ENCODE data around the gene HELZ.
"Not testable (repeated sequence)": the region's sequence is repeated elsewhere in the genome, so short reads cannot be mapped to it uniquely, and the experiment has no call there.

Gene HELZ

GRCh38 chr17:67044016-67044772, 200.8 kb downstream of the HELZ start, which contains the start of gene CACNG1:
Gene CACNG1, plus strand, starts transcription at chr17:67044554. Its CDS starts 107 bp downstream, at chr17:67044661.
- DNase-seq: no peak

- DNase-seq: no peak
Measured at GRCh38 chr17:67043283-67043682, 201.7 kb downstream of the HELZ start.

DNA sequence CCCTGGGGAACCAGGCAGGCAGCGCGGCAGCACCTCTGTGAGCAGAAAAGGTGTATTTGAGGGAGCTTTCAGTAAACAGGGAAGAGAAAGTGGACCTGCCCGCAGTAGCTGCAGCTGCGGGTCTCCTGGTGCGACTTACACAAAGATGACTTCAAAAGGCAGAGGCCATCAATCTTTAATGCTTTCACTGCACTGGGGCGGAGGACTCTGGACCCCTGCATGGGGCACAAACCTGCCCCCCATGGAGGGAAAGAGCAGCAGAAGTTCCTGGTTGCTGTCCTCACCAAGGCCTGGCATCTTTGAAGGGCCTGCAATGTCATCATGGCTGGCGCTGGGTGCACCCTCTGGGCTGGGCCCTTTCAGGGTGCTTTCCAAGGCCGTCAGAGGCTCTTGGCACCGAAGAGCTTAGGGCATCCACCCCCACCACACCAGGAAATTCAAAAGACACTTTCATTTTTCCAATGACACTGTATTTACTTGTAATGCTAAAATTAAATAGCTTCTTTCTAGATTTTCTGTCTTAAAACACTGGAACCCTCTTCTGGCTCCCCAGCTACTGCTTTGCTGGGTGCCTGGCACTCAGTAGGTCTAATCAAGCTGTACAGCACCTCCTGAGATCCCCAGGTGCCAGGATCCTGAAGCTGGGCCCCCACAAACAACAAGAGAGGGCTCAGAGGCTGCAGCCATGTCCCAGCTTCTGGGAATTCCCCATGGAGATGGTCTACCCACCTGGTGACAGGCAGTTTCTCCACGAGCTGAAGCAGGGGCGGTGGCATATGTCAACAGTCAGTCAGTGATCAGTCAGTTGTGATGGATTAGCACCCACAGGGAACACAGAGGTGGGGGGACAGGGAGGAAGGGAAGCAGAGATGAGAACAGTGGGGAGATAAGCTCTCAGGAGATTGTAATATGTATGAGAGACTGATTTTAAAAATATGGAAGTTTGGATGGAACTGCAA, 202.8 kb downstream of the HELZ start:
- DNase-seq: no peak

GRCh38 chr17:67041531-67041930, 203.5 kb downstream of the HELZ start:
- DNase-seq: no peak

- not testable (repeated sequence) for DNase-seq
Measured at GRCh38 chr17:67041119-67041518, 203.9 kb downstream of the HELZ start.

- no peak for DNase-seq
Measured at GRCh38 chr17:67040652-67041051, 204.3 kb downstream of the HELZ start.

GRCh38 chr17:67038861-67039365, 206.1 kb downstream of the HELZ start:
- DNase-seq: no peak

DNA sequence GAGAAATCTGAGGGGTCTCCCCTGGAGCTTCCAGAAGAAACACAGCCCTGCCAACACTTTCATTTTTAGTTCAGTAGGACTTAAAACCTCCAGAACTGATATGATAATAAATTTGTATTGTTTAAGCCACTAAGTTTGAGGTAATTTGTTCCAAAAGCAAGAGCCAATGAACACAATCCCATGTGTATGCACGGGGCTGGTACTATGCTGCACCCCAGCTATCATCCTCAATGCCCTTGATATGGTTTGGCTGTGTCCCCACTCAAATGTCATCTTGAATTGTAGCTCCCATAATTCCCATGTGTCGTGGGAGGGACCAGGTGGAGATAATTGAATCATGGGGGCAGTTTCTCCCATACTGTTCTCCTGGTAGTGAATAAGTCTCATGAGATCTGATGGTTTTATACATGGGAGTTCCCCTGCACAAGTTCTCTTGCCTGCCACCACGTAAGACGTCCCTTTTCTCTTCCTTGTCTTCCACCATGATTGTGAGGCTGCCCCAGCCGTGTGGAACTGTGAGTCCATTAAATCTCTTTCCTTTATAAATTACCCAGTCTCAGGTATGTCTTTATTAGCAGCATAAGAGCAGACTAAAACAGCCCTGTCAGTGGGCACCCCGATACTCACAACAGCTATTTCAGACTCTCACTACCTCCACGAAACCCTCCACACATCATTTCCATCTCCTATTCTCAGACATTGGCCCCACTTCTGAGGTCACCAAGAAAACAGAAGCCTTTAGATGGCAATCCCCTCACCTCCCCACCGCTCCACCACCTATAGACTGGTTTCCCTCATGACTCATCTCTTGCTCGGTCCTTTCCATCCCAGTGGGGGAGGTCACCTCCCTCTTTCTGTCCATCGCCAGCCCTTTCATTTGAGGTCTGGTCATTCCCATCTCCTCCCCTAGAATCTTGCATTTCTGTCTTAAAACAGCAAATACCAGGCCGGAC, 209.6 kb downstream of the HELZ start:
- DNase-seq: no peak

- no peak for DNase-seq
Measured at GRCh38 chr17:67033613-67034012, 211.4 kb downstream of the HELZ start.

DNA sequence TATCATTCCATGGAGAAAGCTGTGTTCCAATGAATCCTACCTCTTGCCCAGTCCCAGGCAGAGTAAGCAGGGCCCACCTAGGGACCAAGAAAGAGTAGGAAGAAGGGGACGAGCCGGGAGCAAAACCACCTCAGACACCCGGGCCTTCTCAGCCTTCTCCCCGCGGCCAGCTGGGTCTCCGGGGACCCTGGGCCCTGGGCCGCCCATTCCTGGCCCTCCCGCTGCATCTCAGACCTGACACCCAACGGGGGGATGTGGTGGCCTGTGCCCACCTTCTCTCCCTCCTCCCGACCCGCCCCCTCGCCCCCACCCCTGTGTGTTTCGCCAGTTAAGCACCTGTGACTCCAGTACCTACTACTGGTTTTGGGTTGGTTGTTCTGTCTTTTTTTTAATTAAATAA, 212.0 kb downstream of the HELZ start:
- DNase-seq: no peak

DNA sequence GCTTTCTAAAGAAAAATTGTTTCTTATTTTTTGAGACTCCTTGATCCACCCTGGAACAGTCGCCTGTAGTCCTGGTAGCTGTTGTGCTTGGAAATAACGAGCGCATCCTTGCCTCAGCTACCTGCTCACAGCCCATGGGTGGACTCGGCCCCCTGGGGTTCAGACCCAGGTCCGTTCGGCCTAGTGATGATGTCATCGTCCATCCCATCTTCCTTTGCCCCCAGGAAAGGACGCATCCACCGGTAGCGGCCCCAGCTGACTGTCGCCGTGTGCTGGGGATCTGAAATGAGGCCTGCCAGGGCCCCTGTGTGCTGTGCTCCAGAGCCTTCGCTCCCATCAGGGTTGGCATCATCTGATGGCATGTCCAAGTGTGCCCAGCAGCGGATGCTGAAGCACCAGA, 212.6 kb downstream of the HELZ start:
- DNase-seq: no peak

- DNase-seq: no peak
Measured at GRCh38 chr17:67030641-67031040, 214.4 kb downstream of the HELZ start.

DNA sequence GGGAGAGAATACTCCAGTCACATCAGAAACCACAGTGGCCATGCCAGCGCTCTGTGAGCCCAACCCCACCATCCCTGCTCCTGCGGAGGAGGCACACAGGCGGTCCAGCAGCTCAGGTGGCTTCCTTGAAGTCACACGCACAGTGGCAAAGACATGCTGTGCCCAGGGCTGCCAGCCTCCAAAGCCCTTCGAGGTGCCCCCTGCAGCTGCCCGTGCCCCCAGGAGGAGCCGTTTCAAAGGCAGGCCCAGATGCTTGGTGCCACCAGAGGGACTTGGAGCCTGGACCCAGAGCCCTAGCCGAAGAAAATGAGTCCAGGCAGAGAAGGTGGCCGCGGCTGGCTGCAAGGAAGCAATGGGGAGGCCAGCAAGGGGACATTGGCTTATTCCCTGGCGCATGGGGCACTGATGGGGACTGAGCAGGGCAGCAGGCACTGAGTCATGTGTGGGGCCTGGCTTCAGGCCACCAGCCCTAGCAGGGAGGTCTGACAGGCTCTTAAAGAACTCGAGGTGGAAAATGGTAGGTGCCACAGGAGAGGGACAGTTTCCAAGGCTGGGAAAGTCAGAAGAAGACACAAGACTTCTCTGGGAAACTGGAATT, 217.9 kb downstream of the HELZ start:
- DNase-seq: no peak

DNA sequence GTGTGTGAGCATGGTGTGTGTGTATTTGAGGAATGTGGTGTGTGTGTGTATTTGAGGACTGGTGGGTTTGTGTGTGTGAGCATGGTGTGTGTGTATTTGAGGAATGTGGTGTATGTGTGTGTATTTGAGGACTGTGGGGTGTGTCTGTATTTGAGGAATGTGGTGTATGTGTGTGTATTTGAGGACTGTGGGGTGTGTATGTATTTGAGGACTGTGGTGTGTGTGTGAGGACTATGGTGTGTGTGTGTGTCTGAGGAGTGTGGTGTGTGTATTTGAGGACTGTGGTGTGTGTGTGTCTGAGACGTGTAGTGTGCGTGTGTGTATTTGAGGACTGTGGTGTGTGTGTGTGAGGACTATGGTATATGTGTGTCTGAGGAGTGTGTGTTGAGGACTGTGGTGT, 218.7 kb downstream of the HELZ start:
- DNase-seq: no peak

- DNase-seq: no peak
Measured at GRCh38 chr17:67025216-67025792, 219.7 kb downstream of the HELZ start.

DNA sequence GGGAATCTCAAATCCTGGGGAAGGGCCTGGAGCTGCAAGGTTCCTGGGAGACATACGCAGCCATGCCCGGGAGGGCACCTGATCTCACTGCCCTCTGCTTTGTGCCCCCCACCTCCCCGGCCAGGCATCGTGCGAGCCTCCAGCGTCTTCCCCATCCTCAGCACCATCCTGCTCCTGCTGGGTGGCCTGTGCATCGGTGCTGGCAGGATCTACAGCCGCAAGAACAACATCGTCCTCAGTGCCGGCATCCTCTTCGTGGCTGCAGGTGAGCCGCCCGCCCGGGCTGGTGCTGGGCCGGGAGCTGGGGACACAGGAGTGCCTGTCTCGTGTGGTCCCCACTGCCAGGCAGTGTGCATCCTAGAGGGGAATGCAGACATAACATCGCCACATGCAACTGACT, 220.3 kb downstream of the HELZ start:
- DNase-seq: no peak

GRCh38 chr17:67022451-67022810, 222.6 kb downstream of the HELZ start:
- DNase-seq: no peak

GRCh38 chr17:67021743-67022450, 223.1 kb downstream of the HELZ start:
- no peak for DNase-seq

- no peak for DNase-seq
Measured at GRCh38 chr17:67021196-67021595, 223.8 kb downstream of the HELZ start.

Data from GDM1 (cell line).